ENCODE measurements around the gene CPSF6. TPM values are rescaled to one million over a fixed set of nuclear protein-coding genes. Genes with fewer than 3 reads are reported as not detected.

The CPSF6 gene
- total and polyA plus RNA-seq, 2 of the 4 experiments (the other 2 are of a cell fraction) = 9.1 to 39.3 TPM

GRCh38 chr12:69211160-69211559 lies 28.2 kb upstream of the CPSF6 start:
- intact Hi-C loops (cut with micrococcal nuclease) = no loop called here
- TF ChIP-seq POLR2A (IDR thresholded peaks at IDR 0.05; ENCODE audit: low read depth, low read length) (no peak), CHD1 (IDR thresholded peaks at IDR 0.05; ENCODE audit: low read depth, low read length) (no peak), SMC3 (IDR thresholded peaks at IDR 0.05; ENCODE audit: low read depth, low read length) (no peak)
- CTCF ChIA-PET = no interaction called here
- Histone ChIP-seq H3K4me2 (ENCODE audit: low read depth, low read length) (no peak overlapping the region), H3K4me3 (ENCODE audit: insufficient read depth, low read depth, low read length) (no peak overlapping the region), H3K79me1 (ENCODE audit: low read depth in 1 of 2, low read length in 2 of 2) (no peaks in the 10 kb centered on the region), H3K56ac (ENCODE audit: extremely low read depth, insufficient read depth, low read length) (no peak overlapping the region), H4K20me1 (ENCODE audit: insufficient read depth, low read length) (no peaks in the 10 kb centered on the region), H3K4ac (ENCODE audit: low read depth, low read length) (no peak overlapping the region), H2BK20ac (ENCODE audit: low read depth, low read length) (no peak overlapping the region), H3K27ac (ENCODE audit: insufficient read depth, low read length) (no peak overlapping the region), H3K4me1 (ENCODE audit: control insufficient read depth, insufficient read depth, low read length) (no peaks in the 10 kb centered on the region), H2BK5ac (ENCODE audit: low read depth, low read length, poor library complexity, severe bottlenecking) (no peak overlapping the region), H2BK15ac (ENCODE audit: low read depth, low read length) (no peak overlapping the region), H3K9me3 (ENCODE audit: control insufficient read depth, insufficient read depth, low read length) (no peaks in the 10 kb centered on the region), H3K9me1 (ENCODE audit: insufficient read depth, low read length) (no peaks in the 10 kb centered on the region), H4K5ac (ENCODE audit: low read depth, low read length) (no peak overlapping the region), H2AK5ac (ENCODE audit: low read depth, low read length) (no peak overlapping the region), H3K18ac (ENCODE audit: low read depth, low read length) (no peak overlapping the region), H3K9ac (ENCODE audit: low read depth, low read length) (no peak overlapping the region), H2AK9ac (replicated peaks; ENCODE audit: low read depth, low read length, poor library complexity) (no peak overlapping the region), H3K36me3 (ENCODE audit: control insufficient read depth, insufficient read depth, low read length) (no peaks in the 10 kb centered on the region), H2BK120ac (ENCODE audit: low read depth, low read length) (no peak overlapping the region), H3K14ac (replicated peaks; ENCODE audit: low read depth, low read length) (no peak overlapping the region), H3K27me3 (ENCODE audit: control insufficient read depth, insufficient read depth, low read length) (peaks cover 6% of the 10 kb centered on the region), H4K91ac (ENCODE audit: insufficient read depth, low read depth, low read length) (no peak overlapping the region), H3K23ac (ENCODE audit: low read depth, low read length) (no peak overlapping the region), H4K8ac (ENCODE audit: low read depth in 2 of 2, low read length in 2 of 2) (no peak overlapping the region), H2AFZ (replicated peaks; ENCODE audit: low read length, poor library complexity) (no peak overlapping the region)
- in situ Hi-C loops (cut with MboI; ENCODE audit: low sequenced_read_pairs) = no loop called here
- dilution Hi-C loops (cut with HindIII; ENCODE audit: low sequenced_read_pairs, unreplicated experiment) = no loop called here
- WGBS, 2 experiments (ENCODE audit: extremely low coverage in 2 of 2, insufficient read length in 1 of 2) = no CpG with 5 or more reads among the region's 3 CpGs
- POLR2A ChIA-PET (ENCODE audit: unreplicated experiment) = no interaction called here
- ATAC-seq (ENCODE audit: low read depth) (no peak), DNase-seq (no peak)
- BruUV-seq (replicated peaks) = no TSS peak

Data from IMR-90 (cell line).